Stimulated activated CD4-positive, alpha-beta T cell treated with anti-CD3 and anti-CD28 coated beads, Interleukin-15, amount 100 ng/mL, for 48 hours (primary cell): ENCODE data around the gene ALDH3A1.

Experiments used
- DNase-seq, 2 donors: peaks; one replicate each; pipeline ENCODE4 v3.0.0-alpha.2; 2020; ENCODE audit warnings: low read depth in 2 of 2

Gene ALDH3A1

DNA sequence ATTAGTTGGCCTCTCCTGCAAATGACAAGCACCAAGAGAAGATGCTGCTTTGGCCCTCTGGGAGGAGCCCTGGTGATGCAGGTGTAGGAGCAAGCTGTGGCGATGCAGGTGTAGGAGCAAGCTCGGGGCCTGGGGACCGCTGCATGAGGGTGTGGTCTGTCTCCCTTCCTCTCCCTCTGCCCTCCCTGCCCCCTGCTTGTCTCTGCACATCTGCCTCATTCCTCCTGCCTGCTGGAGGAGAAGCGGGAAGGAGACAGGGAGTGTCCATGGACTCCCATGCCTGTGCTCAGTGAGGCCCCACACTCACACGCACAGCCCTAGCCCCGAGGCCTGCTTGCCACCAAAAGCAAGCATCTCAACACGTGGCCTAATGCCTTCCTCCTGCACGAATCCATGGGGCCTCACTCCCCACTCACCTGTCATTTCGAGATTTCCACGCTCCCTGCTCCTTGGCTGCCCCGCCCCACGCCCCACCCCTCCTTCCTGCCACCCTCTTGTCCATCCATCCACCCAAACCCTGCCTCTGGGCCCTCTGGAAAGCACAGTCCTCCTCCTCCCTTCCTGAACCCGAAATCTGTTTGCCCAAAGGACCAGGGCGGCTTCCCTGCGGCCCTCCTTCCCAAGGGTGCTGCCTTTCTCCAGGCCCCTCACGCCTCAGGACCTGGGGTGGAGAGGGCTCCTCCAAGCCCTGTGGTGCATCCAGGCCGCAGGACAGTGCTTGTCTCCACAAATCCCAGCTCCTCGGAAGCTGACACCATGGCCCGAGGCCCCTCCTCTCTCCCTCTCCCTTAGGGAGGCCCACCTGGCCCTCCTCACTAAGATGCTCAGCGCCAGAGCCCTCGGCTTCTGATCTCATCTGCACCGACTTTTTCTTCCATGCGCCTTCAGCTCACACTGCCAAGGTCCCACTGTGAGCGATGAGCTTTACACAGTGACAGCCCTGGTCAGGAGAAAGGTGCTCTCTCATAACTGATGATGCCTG lies 11.8 kb upstream of the ALDH3A1 start:
- DNase-seq = no peak

DNA sequence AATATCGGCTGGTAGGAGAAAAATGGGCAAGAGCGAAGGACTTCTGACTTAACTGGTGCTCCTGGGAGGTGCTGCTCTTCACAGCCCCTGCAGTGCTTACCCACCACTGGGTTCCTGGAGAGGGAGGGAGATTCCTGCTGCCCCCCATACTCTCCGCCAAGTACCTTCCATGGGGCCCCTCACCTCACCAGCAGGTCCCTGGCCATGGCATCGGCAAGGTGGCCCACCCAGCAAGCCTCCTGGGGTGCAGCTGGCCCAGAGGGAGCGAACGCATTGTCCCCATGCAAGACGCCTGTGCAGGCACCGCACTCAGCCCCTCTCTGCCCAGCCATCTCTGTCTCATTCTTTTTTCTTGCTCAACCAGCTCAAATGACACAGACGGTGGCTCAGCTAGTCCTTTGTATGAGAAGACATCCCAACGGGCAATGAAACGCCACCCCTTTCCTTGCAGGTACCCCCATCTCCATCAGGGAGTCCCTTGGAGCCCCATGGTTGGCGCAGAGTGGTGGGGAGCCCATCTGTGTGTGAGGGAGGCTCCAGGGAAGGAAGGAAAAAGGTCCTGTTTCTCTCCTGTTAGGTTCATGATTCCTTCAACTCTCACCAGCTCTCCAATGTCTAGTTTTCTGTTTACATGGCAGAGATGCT lies 9.6 kb upstream of the ALDH3A1 start:
- DNase-seq = no peak

DNA sequence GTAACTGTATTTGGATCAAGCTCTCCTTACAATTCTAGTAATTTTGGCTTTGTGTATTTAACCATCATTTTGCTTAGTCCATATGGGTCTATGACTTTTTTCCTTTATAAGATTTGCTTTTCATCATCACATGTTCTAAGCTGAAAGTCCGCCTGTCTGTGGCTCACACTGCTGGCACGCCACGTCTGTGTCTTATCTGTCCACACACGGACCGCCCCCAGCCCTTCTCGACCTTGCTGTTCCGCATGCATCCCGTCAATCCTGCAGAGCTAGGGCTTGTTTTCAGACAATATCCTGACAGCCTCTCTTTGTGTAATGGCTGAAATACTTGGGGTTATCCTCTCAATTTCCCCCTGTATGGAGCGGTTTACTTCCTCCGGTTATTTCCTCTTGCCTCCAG lies 8.4 kb upstream of the ALDH3A1 start:
- DNase-seq = no peak

GRCh38 chr17:19755821-19756510 lies 7.9 kb upstream of the ALDH3A1 start:
- DNase-seq = no peak

- no peak for DNase-seq
Observed at GRCh38 chr17:19755392-19755791, 7.3 kb upstream of the ALDH3A1 start.

DNA sequence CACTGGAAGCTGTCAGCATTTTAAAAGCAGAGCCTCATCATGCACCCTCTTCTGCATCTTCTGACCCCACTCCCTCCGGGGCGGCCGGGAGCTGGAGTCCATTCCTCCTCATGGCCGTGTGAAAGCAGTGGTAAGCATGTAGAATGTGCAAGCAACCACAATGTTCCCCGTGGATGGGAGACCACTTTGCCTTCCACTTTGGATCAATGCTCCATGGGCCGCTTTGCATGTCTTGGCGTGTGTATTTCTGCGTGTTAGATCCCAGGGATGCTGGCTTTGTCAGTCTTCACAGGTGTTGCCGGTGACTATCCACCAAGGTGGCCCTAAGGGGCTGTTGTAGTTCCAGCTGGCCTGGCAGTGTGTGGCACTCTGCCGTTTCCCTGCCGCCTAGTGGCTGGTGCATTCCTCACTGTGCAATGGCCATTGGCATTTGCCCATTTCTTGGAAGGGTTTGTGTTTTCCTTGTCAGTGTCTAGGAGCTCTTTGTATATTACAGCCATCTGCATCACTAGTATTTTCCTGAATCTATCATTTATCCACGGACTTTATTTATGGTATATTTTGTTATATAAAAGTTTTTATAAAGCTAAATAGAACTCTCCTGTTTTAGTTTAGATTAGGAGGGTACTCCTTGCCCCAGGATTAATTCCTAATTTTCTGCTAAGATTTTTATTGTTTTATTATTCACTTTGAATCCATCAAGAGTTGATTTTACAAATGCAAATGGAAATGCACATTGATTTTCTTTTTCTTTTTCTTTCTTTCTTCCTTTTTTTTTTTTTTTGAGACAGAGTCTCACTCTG lies 5.8 kb upstream of the ALDH3A1 start:
- DNase-seq = no peak

DNA sequence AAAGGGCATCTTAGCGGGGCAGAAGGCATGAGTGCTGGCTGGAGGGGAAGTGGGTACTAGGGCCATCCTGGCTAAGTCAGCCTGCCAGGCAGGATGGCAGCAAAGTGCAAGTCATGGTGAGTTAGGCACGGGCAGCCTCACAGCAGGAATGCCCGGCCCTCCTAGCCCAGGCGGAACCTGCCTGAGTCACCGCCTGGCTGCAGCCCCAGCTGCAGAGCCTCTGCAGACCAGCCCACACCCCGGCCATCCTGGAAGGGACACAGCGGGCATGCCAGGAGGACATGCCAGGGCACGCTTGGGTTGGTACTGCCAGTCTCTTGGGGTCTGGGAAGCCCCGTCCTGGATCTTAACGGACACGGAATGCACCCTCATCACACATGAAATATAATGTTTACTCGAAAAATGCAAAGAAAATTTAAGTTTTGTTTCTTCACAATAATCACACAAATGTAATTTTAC lies 5.0 kb upstream of the ALDH3A1 start:
- DNase-seq = no peak

DNA sequence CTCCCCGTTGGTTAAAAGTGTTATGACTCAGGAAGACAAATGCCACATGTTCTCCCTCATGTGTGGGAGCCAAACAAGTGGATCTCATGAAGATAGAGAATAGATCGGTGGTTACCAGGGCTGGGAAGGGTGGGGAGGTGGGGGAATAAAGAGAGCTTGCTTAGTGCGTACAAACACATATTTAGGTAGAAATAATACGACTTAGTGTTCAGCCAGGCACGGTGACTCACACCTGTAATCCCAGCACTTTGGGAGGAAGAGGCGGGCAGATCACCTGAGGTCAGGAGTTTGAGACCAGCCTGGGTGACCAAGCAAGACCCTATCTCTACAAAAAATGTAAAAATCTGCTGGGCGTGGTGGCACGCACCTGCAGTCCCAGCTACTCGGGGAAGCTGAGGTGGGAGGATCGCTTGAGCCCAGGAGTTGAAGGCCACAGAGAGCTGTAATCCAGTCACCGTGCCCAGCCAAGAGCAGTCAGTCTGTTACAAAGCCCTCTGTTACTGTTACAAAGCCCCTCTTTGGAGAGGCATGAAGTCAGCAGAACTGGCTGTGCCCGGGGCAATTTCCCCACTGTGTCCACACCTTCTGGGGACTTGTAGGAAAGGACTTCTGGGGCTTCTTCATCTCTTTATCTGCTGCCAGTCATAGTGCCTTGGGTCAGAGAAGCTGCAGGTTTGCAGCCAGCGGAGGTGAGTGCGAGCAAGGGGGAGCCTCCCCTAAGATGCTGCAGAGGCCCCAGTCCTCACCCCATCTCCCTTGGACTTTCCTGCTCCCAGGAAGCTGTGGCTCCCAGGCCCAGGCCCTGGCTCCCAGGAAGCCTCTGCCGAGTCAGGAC lies 4.3 kb upstream of the ALDH3A1 start:
- DNase-seq = no peak

DNA sequence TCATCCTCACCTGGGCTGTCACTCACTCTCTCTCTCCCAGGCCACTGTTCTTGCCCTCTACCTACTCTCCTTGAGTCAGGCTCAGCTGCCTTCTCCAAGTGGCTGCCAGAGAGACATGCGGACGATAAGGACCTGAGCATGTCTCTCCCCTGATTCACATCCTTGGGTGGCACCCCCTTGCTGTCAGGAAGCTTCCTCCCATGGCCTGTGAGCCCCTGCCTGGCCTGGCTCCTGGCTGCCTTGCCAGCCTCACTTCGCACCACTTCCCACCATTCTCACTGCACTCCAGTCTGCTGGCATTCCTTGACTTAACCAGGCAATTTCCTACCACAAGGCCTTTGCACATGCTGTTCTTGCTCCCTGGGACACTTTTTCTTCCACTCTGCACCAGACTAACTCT lies 2.7 kb upstream of the ALDH3A1 start:
- no peak for DNase-seq

DNA sequence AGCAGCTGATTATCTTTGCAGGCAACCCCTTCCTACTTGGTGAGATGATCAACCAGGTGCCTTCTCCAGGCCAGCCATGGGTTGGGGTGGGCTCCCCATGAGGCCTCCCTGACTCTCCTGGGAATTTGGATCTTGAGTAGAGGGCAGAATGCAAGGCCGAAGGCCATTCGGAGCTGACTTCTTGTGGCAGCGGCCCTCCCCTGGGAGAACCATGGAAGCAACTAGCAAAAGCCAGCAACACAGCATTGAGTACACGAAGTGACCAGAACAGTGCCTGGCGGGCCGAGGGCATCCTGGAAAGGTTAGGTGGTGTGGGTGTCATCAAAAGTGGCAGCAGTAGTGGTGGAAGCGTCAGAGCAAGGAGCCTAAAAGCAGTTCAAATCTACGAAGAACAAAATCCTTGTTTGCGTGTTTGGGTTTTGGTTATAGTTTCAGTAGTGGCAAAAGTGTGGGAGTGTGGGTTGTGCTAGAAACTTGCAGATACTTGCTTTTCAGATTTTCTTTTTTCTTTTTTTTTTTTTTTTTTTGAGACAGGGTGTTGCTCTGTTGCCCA lies 2.0 kb upstream of the ALDH3A1 start:
- no peak for DNase-seq

- DNase-seq = no peak
Observed at GRCh38 chr17:19748807-19749193, 702 bp upstream of the ALDH3A1 start.

DNA sequence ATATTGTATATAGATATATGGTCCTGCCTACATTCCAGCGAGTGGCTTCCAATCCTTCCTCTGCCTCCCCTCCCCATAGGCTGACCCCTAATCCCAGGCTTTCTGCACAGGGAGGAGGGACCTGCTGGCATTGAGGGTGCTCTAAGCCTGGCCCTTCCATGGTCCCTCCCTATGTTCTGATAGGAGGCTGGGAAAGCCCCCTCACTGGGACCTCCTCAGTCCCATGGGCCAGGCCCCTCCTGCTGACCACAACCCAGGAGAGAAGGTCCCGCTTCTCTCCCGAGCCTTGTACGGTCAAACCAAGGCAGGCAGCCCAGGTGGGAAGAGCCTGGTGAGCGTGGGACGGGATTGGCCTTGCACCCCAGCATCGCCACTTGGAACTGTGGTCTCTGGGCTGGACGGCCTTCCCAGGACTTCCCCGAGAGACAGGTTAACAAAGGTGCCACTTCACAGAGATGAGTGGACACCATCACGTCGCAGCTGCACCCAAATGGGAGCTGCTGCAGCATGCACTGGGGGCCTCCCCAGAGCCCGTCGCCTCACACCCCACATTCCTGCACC lies 859 bp downstream of the ALDH3A1 start:
- no peak for DNase-seq

- DNase-seq = no peak
Observed at GRCh38 chr17:19746517-19746916, 1.6 kb downstream of the ALDH3A1 start.

DNA sequence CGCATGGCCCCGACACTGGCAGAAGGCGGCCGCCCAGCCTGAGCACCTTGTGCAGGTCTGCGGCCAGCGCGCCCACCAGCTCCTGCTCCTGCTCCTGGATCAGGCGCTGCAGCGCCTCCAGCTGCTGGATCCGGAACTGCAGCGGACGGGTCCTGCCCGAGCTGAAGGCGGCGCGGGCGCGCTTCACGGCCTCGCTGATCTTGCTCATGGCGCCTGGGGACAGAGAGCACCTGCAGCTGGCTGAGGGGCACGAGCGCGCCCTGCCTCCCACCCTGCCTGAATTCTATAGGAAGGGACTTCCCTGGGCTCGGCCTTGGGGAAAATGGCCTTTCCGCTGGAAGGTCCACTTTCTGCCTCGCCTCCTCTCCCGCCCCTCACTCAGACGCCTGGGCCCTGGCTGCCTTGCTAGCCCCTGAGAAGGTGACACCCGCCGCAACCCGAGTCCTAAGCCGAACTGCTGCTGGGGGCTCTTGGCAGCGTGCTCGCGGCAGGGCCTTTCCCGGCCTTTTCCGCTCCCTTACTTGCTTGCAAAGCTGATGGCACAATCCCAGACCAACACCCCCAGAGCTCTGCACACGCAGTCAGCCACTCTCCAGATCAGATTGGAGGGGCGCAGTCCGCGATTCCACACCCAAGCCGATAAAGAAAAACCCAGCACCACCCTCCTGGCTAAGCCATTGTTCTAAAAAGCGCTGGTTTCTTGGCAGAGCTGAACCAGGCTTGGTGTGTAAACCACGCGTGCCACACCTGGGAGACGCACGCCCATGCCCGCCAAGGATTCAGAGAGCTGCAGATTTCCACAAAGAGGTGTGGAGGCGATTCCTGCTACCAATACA lies 3.0 kb downstream of the ALDH3A1 start:
- DNase-seq = peak; percentile 77 to 88

- no peak for DNase-seq
Observed at GRCh38 chr17:19744492-19744891, 3.6 kb downstream of the ALDH3A1 start.

- no peak for DNase-seq
Observed at GRCh38 chr17:19743101-19744100, 4.7 kb downstream of the ALDH3A1 start.

DNA sequence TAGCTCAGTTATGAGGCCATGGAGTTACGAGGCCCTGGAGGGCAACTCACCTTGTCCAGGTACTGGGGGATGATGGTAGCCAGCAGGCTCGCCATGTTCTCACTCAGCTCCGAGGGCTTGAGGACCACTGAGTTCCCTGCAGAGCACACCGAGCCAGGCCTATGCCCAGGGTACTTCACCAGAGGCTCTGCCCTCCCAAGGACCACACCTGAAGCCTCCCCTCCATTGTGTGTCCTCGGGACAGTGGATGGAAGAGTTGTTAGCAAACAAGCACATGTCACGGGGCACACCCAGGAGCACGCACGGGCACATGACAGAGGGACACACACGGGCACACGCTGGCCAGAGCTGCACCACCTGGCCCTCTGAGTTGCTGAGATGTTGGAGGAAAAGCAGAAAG lies 5.6 kb downstream of the ALDH3A1 start:
- no peak for DNase-seq
